Stimulated activated CD8-positive, alpha-beta memory T cell treated with anti-CD3 and anti-CD28 coated beads, Interleukin-15, amount 100 ng/mL, for 1 hour (primary cell): Measurements from ENCODE around the gene MBD4.
"Not testable (repeated sequence)": the region's sequence is repeated elsewhere in the genome, so short reads cannot be mapped to it uniquely, and the experiment has no call there.

Experiments
- DNase-seq: peaks from one replicate; pipeline ENCODE4 v3.0.0-alpha.2; 2020; ENCODE audit warnings: low read depth

Gene MBD4

DNA sequence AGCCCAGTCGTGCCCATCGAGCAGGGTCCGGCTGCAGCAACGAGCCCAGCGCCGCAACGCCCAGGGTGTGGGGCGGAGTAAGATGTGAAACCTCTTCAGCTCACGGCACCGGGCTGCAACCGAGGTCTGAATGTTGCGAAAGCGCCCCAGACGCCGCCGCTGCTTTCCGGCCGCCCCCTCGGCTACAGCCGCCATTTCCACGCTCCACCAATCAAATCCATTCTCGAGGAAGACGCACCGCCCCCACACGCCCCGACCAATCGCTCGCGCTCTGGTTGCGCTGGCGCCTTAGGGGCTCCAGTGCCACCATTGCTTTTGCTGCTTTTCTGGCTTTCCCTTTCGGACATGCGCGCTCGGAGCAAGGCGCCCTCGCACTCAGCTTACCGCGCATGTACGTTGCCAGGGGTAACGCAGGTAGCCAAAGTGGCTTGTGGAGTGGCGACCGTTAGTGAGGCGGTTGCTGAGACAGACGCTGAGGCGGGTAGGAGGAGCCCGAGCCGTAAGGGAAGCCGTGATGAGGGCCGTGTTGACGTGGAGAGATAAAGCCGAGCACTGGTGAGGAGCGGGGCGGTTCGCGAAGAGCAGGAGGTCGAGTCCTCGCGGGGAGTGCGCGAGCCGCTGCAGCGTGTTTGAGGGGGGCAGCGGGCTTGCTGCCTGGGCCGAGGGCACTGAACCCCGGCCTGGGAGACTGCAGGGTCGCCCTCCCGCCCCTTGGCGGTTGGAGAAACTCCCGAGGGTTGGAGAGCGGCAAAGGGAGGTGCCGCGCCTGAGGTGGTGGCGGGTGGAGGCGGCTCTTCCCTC, at the start of gene MBD4, which contains the start of gene IFT122:
Gene MBD4 (minus strand): TSS at position 132 of the 801 bp plus-strand sequence. CDS start 115 bp downstream, at position 17.
Gene IFT122 (plus strand): TSS at position 408 of the 801 bp plus-strand sequence. CDS start 107 bp downstream, at position 515.
- peak; percentile 97 for DNase-seq

- DNase-seq = not testable (repeated sequence)
Observed at GRCh38 chr3:129489258-129489657, 49.5 kb upstream of the MBD4 start.

DNA sequence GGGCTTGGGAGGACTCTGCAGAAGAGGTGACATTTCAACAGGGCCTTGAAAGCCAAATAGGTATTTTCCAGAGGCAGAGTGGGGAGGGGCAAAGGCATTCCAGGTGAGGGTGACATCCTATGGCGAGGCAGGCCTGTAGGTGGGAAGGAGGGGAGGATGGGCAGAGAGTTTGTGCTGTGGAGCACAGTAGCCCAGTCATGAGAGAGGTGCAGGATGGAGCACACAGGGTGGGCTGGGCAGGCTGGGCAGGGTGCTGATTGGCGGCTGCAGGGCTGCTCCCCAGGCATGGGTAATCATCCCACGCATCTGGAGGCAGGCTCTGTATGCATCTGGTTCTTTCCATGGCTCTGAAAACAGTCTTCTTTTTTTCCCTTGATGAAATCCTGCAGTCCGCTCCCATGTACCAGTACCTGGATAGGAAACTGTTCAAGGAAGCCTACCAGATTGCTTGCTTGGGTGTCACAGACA, 48.2 kb upstream of the MBD4 start:
- not testable (repeated sequence) for DNase-seq

GRCh38 chr3:129487183-129487867, 47.6 kb upstream of the MBD4 start:
- no peak for DNase-seq

GRCh38 chr3:129486664-129487035, 46.9 kb upstream of the MBD4 start:
- DNase-seq = no peak

GRCh38 chr3:129485721-129486663, 46.2 kb upstream of the MBD4 start:
- DNase-seq = no peak

- DNase-seq = not testable (repeated sequence)
Observed at GRCh38 chr3:129485146-129485545, 45.4 kb upstream of the MBD4 start.

- DNase-seq = no peak
Observed at GRCh38 chr3:129483870-129484269, 44.1 kb upstream of the MBD4 start.

GRCh38 chr3:129482721-129483120, 43.0 kb upstream of the MBD4 start:
- no peak for DNase-seq

GRCh38 chr3:129481766-129482332, 42.1 kb upstream of the MBD4 start:
- no peak for DNase-seq

GRCh38 chr3:129481225-129481765, 41.5 kb upstream of the MBD4 start:
- DNase-seq = not testable (repeated sequence)

GRCh38 chr3:129476586-129476985, 36.8 kb upstream of the MBD4 start:
- DNase-seq = no peak

- no peak for DNase-seq
Observed at GRCh38 chr3:129475863-129476262, 36.1 kb upstream of the MBD4 start.

DNA sequence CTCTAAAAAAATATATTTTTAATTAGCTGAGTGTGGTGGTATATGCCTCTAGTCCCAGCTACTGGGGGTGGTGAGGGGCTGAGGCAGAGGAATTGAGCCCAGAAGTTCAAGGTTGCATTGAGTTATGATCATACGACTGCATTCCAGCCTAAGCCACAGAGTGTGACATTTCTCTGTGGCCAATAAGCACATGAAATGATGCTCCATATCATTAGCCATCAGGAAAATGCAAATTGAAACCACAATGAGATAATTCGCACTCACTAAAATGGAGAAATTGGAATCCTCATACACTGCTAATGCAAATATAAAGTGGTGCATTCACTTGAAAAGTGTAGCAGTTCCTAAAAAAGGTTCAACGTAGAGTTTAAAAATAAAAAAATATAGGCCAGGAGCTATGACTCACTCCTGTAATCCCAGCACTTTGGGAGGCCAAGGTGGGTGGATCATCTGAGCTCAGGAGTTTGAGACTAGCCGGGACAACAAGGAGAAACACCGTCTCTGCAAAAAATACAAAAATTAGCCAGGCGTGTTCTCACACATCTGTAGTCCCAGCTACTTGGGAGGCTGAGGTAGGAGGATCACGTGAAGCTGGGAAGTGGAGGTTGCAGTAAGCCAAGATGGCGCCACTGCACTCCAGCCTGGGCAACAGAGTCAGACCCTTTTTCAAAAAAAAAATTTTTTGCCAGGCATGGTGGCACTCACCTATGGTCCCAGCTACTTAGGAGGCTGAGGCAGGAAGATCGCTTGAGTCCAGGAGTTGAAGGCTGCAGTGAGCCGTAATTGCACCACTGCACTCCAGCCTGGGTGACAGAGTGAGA, 35.4 kb upstream of the MBD4 start:
- DNase-seq = no peak

DNA sequence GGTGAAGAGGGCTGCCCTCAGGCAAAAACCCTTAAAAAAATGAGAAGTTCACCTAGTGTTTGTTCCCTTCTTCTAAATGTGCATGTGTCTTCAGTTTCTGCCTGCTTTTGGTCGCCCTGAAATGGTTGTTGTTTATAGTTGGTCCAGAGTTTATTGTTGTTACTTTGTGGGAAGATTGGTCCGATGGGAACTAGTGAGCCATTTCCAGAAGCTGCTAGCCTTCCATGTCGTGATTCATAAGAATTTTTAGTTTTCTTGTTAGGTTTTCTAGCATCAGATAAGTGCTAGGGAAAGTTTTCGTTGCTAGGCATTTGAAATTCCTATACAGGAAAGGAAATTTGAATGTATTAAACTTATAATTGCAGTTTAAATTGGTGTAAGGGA, 34.0 kb upstream of the MBD4 start:
- DNase-seq = no peak

- no peak for DNase-seq
Observed at GRCh38 chr3:129473067-129473768, 33.5 kb upstream of the MBD4 start.

- DNase-seq = no peak
Observed at GRCh38 chr3:129470861-129471260, 31.1 kb upstream of the MBD4 start.

DNA sequence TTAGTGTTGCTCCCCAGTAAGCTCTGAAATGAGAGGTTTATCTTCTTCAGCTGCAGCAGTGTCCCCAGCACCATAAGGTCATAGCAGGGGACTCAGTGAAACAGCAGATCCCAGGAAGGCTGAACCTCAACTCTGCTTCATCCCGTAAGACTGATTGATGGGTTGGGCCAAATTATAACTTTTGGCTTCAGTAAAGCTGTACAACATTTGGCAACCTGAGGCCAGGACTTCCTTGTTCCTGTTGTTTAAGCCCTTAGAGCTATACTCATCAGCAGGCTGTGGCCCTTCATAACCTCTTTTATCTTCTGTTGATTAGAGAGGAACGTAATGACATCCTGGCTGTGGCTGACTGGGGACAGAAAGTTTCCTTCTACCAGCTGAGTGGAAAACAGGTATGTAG, 29.3 kb upstream of the MBD4 start:
- DNase-seq = no peak

DNA sequence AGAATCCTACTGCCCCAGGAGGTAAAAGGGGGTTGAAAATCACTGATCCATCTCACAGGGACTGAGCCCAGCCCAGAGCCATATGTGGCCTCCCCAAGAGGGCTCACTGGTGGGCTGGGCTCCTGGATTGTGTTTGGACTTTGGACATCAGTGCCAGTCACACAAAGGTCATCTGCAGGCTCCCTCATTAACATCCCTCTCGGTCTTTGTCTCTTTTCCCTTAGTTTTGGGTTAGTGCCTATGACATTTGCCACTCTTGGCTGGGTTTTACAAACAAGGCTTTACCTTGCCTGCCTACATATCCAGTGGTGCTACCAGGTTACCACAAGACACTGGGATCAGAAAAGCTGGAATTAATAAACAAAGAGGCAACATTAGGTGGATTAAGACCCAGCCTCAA, 28.2 kb upstream of the MBD4 start:
- DNase-seq = no peak

DNA sequence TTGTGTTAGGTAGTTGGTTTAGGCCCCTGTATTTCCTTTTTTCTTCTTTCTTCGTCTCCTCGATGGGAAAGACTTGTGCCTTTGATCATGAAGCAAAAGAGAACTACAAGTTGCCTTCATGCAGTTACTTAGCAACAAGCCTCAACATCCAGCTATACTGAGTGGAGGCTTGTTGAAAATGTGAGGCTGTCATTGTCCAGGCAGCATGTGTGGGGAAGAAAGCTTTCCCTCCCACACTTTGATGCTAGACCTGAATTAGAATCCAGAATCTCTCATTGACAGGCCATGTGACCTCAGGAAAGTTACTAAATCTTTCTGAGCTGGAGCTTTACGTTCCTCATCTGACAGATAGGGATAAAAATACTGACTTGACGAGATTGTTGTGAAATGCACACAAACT, 24.0 kb upstream of the MBD4 start:
- no peak for DNase-seq
